GM20000 (cell line): Measurements from ENCODE around the gene KLHL35.
"Not testable (repeated sequence)": the region's sequence is repeated elsewhere in the genome, so short reads cannot be mapped to it uniquely, and the experiment has no call there.

Experiments
- DNase-seq: peaks from one replicate; pipeline ENCODE4 v3.0.0; 2012; ENCODE audit warnings: low spot score
- CTCF ChIP-seq: IDR thresholded peaks from 2 replicates; pipeline ENCODE4 v1.5.1; 2012; ENCODE audit warnings: mild to moderate bottlenecking, control low read depth; ENCODE audit errors: extremely low read depth, missing control alignments

Gene KLHL35

GRCh38 chr11:75383246-75383645 lies 49.8 kb downstream of the KLHL35 start:
- TF ChIP-seq CTCF: no peak
- DNase-seq: no peak

DNA sequence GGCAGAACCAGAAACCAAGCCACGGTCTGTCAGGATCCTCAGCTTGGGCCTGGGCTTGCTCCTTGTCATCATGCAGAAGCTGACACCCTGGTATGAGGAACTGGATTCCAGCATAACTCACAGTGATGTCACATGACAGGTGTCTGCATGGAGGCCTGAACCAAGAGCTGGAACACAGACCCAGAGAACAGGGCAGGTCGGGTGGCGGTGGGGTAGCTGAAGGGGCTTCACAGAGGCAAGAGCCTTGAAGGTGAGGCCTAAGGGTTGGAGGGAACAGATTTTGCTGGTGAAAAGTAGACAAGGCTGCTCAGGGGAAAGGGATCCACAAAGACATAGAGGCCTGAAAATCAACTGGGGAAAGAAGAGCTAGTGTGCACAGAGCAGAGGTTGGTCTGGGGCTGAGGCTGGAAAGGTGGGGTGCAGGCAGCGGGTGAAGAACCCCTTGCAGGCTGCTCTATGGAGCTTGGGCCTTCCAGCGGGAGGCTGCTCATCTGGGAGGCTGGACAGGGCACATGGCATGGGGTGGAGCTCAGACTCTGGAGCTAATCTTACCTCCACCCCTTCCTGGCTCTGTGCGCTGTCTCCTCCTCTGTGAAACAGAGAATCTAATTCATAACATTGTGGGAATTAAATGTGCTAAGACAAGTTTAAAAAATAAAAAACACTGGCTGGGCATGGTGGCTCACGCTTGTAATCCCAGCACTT lies 52.1 kb downstream of the KLHL35 start:
- no peak for DNase-seq
- no peak for TF ChIP-seq CTCF

DNA sequence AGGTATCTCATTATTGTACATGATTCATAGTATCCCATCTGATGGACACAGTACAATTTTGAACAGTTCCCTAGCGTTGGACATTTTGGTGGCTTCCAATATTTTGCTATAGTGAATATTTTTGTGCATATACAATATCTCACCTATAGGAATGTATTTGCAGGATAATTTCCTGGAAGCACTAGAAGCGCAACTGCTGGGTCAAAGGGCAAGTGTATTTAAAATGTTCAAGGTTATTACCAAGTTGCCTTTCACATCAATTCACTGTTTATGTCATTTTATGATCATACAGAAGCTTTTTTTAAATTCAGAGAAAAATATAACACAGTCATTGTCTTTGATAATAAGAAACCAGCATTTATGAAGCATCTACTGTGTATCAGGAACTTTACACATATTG lies 52.8 kb downstream of the KLHL35 start:
- TF ChIP-seq CTCF: no peak
- no peak for DNase-seq

DNA sequence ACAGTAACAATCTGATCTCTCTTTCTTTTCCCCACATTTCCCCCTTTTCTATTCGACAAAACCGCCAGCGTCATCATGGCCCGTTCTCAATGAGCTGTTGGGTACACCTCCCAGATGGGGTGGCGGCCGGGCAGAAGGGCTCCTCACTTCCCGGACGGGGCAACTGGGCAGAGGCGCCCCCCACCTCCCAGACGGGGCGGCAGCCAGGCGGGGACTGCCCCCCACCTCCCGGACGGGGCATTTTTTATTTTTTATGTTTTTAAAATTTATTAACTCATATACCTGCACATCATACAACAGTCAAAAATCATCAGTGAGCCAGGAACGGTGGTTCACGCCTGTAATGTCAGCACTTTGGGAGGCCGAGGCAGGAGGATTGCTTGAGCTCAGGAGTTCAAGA lies 54.2 kb downstream of the KLHL35 start:
- not testable (repeated sequence) for DNase-seq

GRCh38 chr11:75376175-75376574 lies 56.8 kb downstream of the KLHL35 start:
- TF ChIP-seq CTCF: no peak
- no peak for DNase-seq

- TF ChIP-seq CTCF: no peak
- no peak for DNase-seq
Measured at GRCh38 chr11:75375626-75376025, 57.4 kb downstream of the KLHL35 start.

DNA sequence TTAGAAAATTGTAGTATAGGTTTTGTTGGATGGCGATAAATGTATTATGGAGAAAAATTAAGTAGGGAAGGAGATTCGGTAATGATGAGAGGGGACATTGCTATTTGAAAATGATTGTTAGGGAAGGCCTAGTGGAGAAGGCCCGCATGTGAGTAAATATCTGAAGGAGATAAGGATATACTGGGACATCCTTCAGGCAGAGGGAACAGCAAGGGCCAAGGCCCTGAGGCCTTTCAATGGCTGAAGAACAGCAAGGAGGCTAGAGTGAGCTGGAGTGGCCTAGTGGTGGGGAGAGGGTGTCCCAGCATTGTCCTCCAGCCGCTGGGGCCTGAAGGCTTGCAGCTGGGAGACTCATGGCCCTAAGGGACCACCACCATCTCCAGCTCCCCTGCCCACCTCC lies 58.4 kb downstream of the KLHL35 start:
- no peak for TF ChIP-seq CTCF
- no peak for DNase-seq

- DNase-seq: no peak
Measured at GRCh38 chr11:75373201-75373600, 59.8 kb downstream of the KLHL35 start.

More at GRCh38 chr11:75373201-75373600, 59.8 kb downstream of the KLHL35 start:
- TF ChIP-seq CTCF: no peak
